HCT116 (cell line): ENCODE results near the gene BRINP2.

ENCODE experiments used
- CBX3 ChIP-seq: IDR thresholded peaks from 2 replicates; pipeline ENCODE4 v1.6.1; 2012; ENCODE audit warnings: low read depth
- CTCF ChIP-seq, 3 experiments: fragments of 200-600 bp in 1 of 3; sonication (generic) in 1 of 3; IDR thresholded peaks in 2 of 3; conservative IDR thresholded peaks in 1 of 3; 2 replicates each; pipeline ENCODE4 v1.5.1; 2012 to 2017; ENCODE audit warnings: low read depth in 2 of 3, low read length in 2 of 3, antibody characterized with exemption in 1 of 3, borderline replicate concordance in 1 of 3, control low read depth in 1 of 3, mild to moderate bottlenecking in 1 of 3, mixed read lengths in 1 of 3, mixed run types in 1 of 3, moderate library complexity in 1 of 3; ENCODE audit not compliant: insufficient read depth in 1 of 3
- EZH2 ChIP-seq: fragments of 200-600 bp; sonication (generic); IDR thresholded peaks from 2 replicates; pipeline ENCODE4 v1.6.1; 2017; ENCODE audit warnings: antibody characterized with exemption, mixed run types
- EZH2phosphoT487 ChIP-seq: fragments of 200-600 bp; IDR thresholded peaks from 2 replicates; pipeline ENCODE4 v1.6.1; 2018; ENCODE audit warnings: antibody characterized with exemption, borderline replicate concordance
- POLR2A ChIP-seq: IDR thresholded peaks from 2 replicates; pipeline ENCODE4 v1.7.0; 2011; ENCODE audit warnings: borderline replicate concordance; ENCODE audit not compliant: insufficient read depth, insufficient read length; ENCODE audit errors: extremely low read depth
- POLR2AphosphoS5 ChIP-seq: IDR thresholded peaks from 2 replicates; pipeline ENCODE4 v1.6.1; 2011; ENCODE audit warnings: mild to moderate bottlenecking, low read depth, low read length, moderate library complexity
- REST ChIP-seq: IDR thresholded peaks from 2 replicates; pipeline ENCODE4 v1.6.1; 2012; ENCODE audit warnings: low read depth
- SP1 ChIP-seq: IDR thresholded peaks from 2 replicates; pipeline ENCODE4 v1.6.1; 2012; ENCODE audit warnings: low read depth
- TCF7L2 ChIP-seq: IDR thresholded peaks from 2 replicates; pipeline ENCODE4 v1.7.0; 2011; ENCODE audit warnings: borderline replicate concordance, inconsistent platforms; ENCODE audit not compliant: insufficient read depth, insufficient read length; ENCODE audit errors: extremely low read depth

DNA sequence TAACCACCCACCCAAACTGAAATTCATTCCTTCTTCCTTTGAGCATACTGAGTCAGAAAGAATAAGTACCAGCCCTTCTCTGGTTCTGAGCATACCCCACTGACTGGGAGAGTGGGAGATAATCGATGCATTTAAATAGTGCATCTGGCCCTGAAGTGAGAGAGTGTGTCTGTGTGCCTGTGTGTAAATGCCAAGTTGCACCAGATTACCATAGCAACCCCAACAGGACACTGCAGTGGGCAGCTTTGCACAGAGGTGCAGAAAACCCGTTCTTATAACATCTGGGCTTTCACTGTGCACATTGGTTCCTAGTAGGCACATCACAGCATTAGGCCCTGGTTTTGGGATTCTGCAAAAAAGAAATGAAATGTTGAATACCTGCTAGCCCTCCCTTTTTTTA lies 8.5 kb upstream of the BRINP2 start:
- TF ChIP-seq CTCF (IDR thresholded peaks at IDR 0.05 in 2 of 3, conservative IDR thresholded peaks at IDR 0.05 in 1 of 3; ENCODE audit: borderline replicate concordance in 1 of 3, insufficient read depth in 1 of 3, low read depth in 2 of 3, low read length in 2 of 3) (no peak), REST (no peak), SP1 (no peak), POLR2AphosphoS5 (no peak), CBX3 (no peak), EZH2phosphoT487 (no peak), EZH2 (no peak), POLR2A (no peak), TCF7L2 (no peak)
